ENCODE results near the gene FAU.

FAU gene

GRCh38 chr11:65071907-65072630 lies 49.9 kb downstream of the FAU start:
- DNase-seq: no peak
